Activated CD4-positive, alpha-beta memory T cell treated with anti-CD3 and anti-CD28 coated beads, Interleukin-2, amount 10 ng/mL, durations not matched to agents 7 days and 5 days (primary cell): ENCODE results near the gene ZNF335. TPM values are rescaled to one million over a fixed set of nuclear protein-coding genes. Genes with fewer than 3 reads are reported as not detected.
"Not testable (repeated sequence)": the region's sequence is repeated elsewhere in the genome, so short reads cannot be mapped to it uniquely, and the experiment has no call there.

Experiments
- CTCF ChIA-PET: fragments of 350-600 bp; sonication (Branson Sonifier 250); formaldehyde crosslinking; loops from one replicate; lab custom pipeline; 2021; ENCODE audit warnings: antibody characterized with exemption, inconsistent platforms; lab: Charles Lee
- POLR2A ChIA-PET: fragments of 350-600 bp; sonication (Branson Sonifier 250); formaldehyde crosslinking; loops from one replicate; lab custom pipeline; 2021; ENCODE audit warnings: antibody characterized with exemption; lab: Charles Lee
- DNase-seq: peaks from one replicate; pipeline ENCODE4 v3.0.0-alpha.2; 2020
- H3K27ac Mint-ChIP-seq: one replicate; pipeline ENCODE4 v1.8.0; 2021; ENCODE audit warnings: mild to moderate bottlenecking, mixed read lengths
- H3K27me3 Mint-ChIP-seq: one replicate; pipeline ENCODE4 v1.8.0; 2021; ENCODE audit warnings: mixed read lengths
- H3K36me3 Mint-ChIP-seq: one replicate; pipeline ENCODE4 v1.8.0; 2021; ENCODE audit warnings: low read depth, mixed read lengths
- H3K4me1 Mint-ChIP-seq: one replicate; pipeline ENCODE4 v1.8.0; 2021; ENCODE audit warnings: mixed read lengths
- H3K4me3 Mint-ChIP-seq: one replicate; pipeline ENCODE4 v1.8.0; 2021; ENCODE audit warnings: mild to moderate bottlenecking, mixed read lengths
- H3K9me3 Mint-ChIP-seq: one replicate; pipeline ENCODE4 v1.8.0; 2021; ENCODE audit warnings: mixed read lengths
- total RNA-seq, 2 experiments: library from RNA; stranded (reverse); gene quantifications; one replicate each; pipeline ENCODE4 v1.2.3, GENCODE V29; 2021

Gene ZNF335
- total RNA-seq, 2 experiments from 2014 or later, result 35.7 to 36.7 TPM

DNA sequence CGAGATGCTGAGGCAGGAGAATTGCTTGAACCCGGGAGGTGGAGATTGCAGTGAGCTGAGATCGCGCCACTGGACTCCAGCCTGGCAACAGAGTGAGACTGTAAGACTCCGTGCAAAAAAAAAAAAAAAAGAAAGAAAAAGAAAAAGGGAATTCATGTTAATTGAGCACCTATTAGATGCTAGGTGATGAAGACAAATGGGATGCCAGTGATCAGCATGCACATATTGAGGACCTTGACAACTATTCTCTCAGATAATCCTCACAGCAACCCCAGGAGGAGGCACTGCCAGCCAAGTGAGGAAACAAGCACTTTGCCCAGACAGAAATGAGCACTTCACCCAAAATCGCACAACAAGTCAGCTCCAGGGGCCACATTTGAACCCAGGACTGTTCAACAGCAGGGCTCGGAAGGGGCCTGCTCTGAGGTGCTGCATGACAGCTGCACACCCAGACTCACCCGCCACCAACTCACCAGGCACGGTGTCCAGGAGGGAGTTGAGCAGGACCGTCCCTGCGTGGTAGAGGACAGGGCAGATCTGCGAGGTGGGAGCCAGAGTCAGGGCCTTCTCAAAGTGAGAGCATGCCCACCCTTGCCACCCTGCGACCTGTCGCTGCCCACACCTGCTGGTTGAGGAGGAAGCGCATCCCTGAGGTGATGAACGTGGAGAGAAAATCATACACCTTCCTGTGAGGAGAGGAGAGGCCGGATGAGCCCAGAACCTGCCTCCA, 64.6 kb downstream of the ZNF335 start:
- H3K36me3 Mint-ChIP-seq, result no peaks in the 10 kb centered on the region
- no peaks in the 10 kb centered on the region for H3K9me3 Mint-ChIP-seq
- H3K4me3 Mint-ChIP-seq, result no peak overlapping the region
- ChIA-PET CTCF (no interaction called here), POLR2A (interaction anchor here (1.0 to 1.5 kb wide), 2 partner anchors 15 to 83 kb away, joined by 3 read pairs; no protein-coding TSS in a partner anchor)
- H3K27ac Mint-ChIP-seq, result no peak overlapping the region
- peaks cover 6% of the 10 kb centered on the region for H3K27me3 Mint-ChIP-seq
- peaks cover 15% of the 10 kb centered on the region for H3K4me1 Mint-ChIP-seq
- no peak for DNase-seq

DNA sequence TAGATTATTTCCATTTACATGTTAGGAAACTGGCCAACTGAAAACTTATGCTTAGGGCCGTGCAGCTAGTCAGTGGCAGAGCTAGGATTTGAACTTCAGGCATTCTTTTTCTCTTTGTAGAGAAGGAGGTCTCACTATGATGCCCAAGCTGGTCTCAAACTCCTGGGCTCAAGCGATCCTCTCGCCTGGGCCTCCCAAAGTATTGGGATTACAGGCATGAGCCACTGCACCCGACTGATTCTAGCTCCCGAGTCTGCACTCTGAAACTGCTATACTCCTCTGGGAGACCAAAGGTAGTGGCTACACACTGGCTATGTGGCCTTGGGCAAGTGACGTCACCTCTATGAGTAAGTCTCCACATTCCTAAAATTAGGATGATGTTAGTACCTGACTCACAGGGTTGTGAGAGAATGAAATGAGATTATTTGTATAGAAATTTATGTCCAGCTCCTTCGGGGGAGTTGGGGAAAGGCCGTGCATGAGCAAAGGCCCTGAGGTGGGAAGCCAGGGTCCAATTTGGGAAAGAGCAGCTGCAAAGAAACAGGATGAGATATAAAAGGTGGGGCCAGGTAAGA, 66.4 kb downstream of the ZNF335 start:
- peaks cover 1% of the 10 kb centered on the region for H3K4me1 Mint-ChIP-seq
- POLR2A ChIA-PET, result interaction anchor here (0.7 to 1.3 kb wide), 7 partner anchors 8 to 65 kb away, joined by 3 to 4 read pairs (median 3); no protein-coding TSS in a partner anchor
- no peak for DNase-seq
- no peaks in the 10 kb centered on the region for H3K27me3 Mint-ChIP-seq
- no peaks in the 10 kb centered on the region for H3K9me3 Mint-ChIP-seq
- no peaks in the 10 kb centered on the region for H3K36me3 Mint-ChIP-seq
- no peak overlapping the region for H3K27ac Mint-ChIP-seq
- CTCF ChIA-PET, result no interaction called here
- no peak overlapping the region for H3K4me3 Mint-ChIP-seq

DNA sequence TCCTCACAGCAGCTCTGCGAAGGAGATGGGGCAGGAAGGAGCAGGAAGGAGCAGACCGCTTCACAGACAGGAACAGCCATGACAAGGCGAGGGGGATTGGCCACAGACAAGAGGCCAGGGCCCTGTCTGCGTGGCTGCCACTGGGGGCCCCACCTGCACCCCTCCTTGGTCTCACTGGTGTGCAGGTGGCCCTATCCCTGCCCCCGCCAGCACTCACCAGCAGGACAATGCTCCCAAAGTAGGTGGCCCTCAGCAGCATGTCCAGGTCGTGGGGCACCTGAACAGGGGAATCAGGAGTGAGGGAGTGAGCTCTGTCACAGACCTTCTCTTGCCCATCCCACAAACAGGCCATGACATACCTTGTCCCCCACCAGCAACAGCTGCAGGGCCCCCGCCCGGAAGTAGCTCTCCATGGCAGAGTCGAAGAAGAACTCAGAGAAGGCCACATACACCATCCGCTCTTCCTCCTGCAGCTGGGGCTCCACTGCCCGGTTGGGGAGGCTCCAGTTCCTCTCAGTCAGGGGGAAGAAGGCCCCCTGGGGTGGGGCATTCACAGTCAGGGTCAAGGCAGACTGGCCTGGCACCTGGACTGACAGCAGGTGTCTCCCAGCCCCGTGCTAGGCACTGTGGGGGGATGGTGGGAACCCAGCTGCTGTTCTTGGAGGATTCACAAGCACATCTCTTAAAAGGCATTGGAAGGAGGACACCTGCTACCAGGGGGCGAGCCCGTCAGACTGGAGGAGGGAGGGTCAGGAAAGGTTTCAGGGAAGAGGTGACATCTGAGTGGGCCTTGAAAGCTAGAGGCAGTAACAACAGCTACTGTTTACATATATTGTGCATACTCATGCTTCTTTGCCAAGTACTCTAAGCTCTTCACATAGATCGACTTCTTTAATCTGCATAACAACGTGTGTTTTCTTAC, 67.2 kb downstream of the ZNF335 start:
- Mint-ChIP-seq H3K36me3 (no peaks in the 10 kb centered on the region), H3K4me1 (no peaks in the 10 kb centered on the region), H3K9me3 (no peaks in the 10 kb centered on the region), H3K27ac (no peak overlapping the region), H3K27me3 (no peaks in the 10 kb centered on the region), H3K4me3 (no peak overlapping the region)
- DNase-seq, result no peak
- ChIA-PET CTCF (no interaction called here), POLR2A (interaction anchor here (0.7 to 1.3 kb wide), 8 partner anchors 8 to 66 kb away, joined by 3 to 4 read pairs (median 3); no protein-coding TSS in a partner anchor)

DNA sequence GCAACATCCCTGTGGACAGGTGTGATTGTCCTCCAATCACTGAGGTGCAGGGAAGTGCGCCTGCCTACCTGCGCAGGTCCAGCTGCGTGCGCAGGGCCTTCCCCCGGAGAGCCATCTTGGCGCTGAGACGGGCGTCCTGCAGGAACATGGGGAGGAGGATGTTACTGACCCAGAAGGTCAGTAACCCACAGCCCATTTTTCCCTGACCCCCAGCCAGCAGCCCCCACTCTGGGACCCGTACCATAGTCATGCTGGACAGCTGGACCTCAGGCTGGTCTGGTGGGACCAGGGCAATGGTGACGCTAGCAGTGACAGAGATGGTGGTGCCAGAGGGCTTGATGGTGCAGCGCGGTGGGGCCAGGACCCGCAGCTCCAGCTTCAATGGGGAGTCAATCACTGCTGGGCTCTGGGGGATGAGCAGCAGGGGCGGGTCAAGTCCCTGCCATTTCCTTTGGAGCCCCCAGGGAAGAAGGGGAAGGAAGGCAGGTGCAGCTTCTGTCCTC, 69.8 kb downstream of the ZNF335 start:
- H3K27me3 Mint-ChIP-seq, result no peaks in the 10 kb centered on the region
- H3K27ac Mint-ChIP-seq, result no peak overlapping the region
- no peak for DNase-seq
- H3K4me1 Mint-ChIP-seq, result no peaks in the 10 kb centered on the region
- no peaks in the 10 kb centered on the region for H3K9me3 Mint-ChIP-seq
- no peak overlapping the region for H3K4me3 Mint-ChIP-seq
- H3K36me3 Mint-ChIP-seq, result peaks cover 4% of the 10 kb centered on the region
- ChIA-PET CTCF (no interaction called here), POLR2A (interaction anchor here (0.9 to 1.3 kb wide), 2 partner anchors 8 to 44 kb away, joined by 3 read pairs; partner anchors contain the start of genes ACOT8 and ZSWIM3)

DNA sequence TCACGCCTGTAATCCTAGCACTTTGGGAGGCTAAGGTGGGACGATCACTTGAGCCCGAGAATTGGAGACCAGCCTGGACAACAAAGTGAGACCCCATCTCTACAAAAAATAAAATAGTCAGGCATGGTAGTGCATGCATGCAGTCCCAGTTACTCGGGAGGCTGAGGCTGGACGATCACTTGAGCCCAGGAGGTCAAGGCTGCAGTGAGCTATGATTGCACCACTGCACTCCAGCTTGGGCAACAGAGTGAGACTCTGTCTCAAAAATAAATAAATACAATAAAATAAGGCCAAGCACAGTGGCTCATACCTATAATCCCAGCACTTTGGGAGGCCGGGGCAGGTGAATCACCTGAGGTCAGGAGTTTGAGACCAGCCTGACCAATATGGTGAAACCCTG, 70.7 kb downstream of the ZNF335 start:
- H3K27me3 Mint-ChIP-seq, H3K9me3 Mint-ChIP-seq, CTCF ChIA-PET, DNase-seq, H3K4me1 Mint-ChIP-seq, H3K36me3 Mint-ChIP-seq, H3K4me3 Mint-ChIP-seq, H3K27ac Mint-ChIP-seq: not testable (repeated sequence)
- POLR2A ChIA-PET, result interaction anchor here (0.9 to 1.3 kb wide), 2 partner anchors 9 to 44 kb away, joined by 3 read pairs; partner anchors contain the start of genes ACOT8 and ZSWIM3

DNA sequence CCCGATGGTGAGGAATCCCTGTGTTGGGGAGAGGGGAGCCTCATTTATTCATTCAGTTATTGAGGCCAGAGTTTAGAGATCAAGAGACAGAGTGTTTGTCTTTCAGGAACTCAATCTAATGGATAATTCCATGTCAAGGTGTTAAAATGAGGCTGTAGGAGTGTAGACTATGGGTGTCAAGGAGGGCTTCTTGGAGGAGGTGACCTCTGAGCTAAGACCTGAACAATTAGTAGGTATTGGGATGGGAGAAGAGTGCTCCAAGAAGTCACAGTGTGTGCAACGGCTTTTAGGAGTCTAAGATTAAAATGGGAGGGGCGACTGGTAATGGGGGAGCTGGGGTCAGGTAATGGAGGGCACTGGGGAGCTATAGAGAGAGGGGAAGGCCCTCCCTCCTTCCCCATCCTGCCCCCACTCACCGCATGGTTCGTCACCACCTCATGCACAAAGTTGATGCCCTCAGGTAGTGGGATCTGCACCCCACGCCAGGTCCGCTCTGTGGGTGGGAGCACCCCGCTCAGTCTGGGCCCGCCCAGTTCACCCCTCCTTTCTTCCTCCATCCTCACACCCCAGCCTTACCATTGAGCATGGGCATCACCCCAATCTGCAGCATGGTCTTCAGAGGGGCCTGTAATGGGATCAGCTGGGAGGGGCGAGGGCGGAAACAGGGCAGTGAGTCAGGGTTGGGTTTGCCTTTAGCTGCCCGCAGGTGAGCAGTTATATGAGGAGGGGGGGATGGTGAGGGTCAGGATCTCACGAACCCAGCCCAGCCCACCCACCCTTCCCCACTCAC, 72.8 kb downstream of the ZNF335 start:
- Mint-ChIP-seq H3K27me3 (no peaks in the 10 kb centered on the region), H3K27ac (no peak overlapping the region), H3K9me3 (no peaks in the 10 kb centered on the region), H3K4me1 (no peaks in the 10 kb centered on the region), H3K36me3 (peaks cover 7% of the 10 kb centered on the region), H3K4me3 (no peak overlapping the region)
- DNase-seq, result no peak
- ChIA-PET POLR2A (interaction anchor here (1.7 kb wide), 1 partner anchor 18 kb away, joined by 4 read pairs; the partner anchor contains the start of gene ZSWIM1), CTCF (no interaction called here)

Other genes with a start within 250 kb of the ZNF335 start
- not detected for gene SPINT4, start 249.9 kb downstream of the ZNF335 start, total RNA-seq
- not detected for gene WFDC3, start 180.3 kb downstream of the ZNF335 start, total RNA-seq
- gene DNTTIP1, start 180.2 kb downstream of the ZNF335 start, total RNA-seq, result 10 to 100 TPM; 29.0 to 34.7 TPM
- gene UBE2C, start 159.6 kb downstream of the ZNF335 start, total RNA-seq, result 100 to 1,000 TPM; 170 to 184 TPM
- gene TNNC2, start 144.9 kb downstream of the ZNF335 start, total RNA-seq, result not detected
- gene SNX21, start 138.4 kb downstream of the ZNF335 start, total RNA-seq, result 1 to 10 TPM in 1 of 2 experiments, under 1 TPM in 1; 0.91 to 1.6 TPM
- gene ACOT8, start 114.8 kb downstream of the ZNF335 start, total RNA-seq, result 10 to 100 TPM; 36.0 to 36.5 TPM
- gene ZSWIM3, start 114.6 kb downstream of the ZNF335 start, total RNA-seq, result 1 to 10 TPM; 5.5 to 5.7 TPM
- gene ZSWIM1, start 91.0 kb downstream of the ZNF335 start, total RNA-seq, result 1 to 10 TPM; 2.7 to 2.9 TPM
- gene SPATA25, start 84.6 kb downstream of the ZNF335 start, total RNA-seq, result under 1 TPM; 0.30 to 0.88 TPM
- gene NEURL2, start 81.0 kb downstream of the ZNF335 start, total RNA-seq, result 1 to 10 TPM; 1.0 to 1.6 TPM
- 10 to 100 TPM; 64.3 to 64.6 TPM for gene CTSA, start 80.9 kb downstream of the ZNF335 start, total RNA-seq
- 1 to 10 TPM; 2.8 to 3.1 TPM for gene PLTP, start 60.0 kb downstream of the ZNF335 start, total RNA-seq
- 10 to 100 TPM; 44.2 to 45.7 TPM for gene PCIF1, start 37.5 kb downstream of the ZNF335 start, total RNA-seq
- under 1 TPM; 0.13 to 0.15 TPM for gene MMP9, start 36.7 kb upstream of the ZNF335 start, total RNA-seq
- under 1 TPM in 1 of 2 experiments, not detected in 1; 0.53 TPM for gene SLC12A5, start 57.0 kb upstream of the ZNF335 start, total RNA-seq
- 10 to 100 TPM; 24.6 to 26.3 TPM for gene NCOA5, start 117.8 kb upstream of the ZNF335 start, total RNA-seq
- under 1 TPM; 0.88 to 0.93 TPM for gene CD40, start 146.1 kb upstream of the ZNF335 start, total RNA-seq